Suprapubic skin (tissue), 3 donors: ENCODE data around the gene ALDH1L1.

Source experiments
- POLR2AphosphoS5 ChIP-seq, 3 donors: sonication (generic); formaldehyde crosslinking; IDR thresholded peaks; one replicate each; pipeline ENCODE4 v1.6.1; 2017; ENCODE audit warnings: antibody characterized with exemption in 3 of 3
- TF ChIP-seq, protein P1 (sequence below), 2 donors: fragments of 200-600 bp in 1 of 2; fragments of 450-650 bp in 1 of 2; sonication (generic) in 1 of 2; IDR thresholded peaks; one replicate each; pipeline ENCODE4 v1.5.1; 2016 to 2019; ENCODE audit warnings: antibody characterized with exemption in 2 of 2, mild to moderate bottlenecking in 1 of 2, moderate library complexity in 1 of 2

DNA sequence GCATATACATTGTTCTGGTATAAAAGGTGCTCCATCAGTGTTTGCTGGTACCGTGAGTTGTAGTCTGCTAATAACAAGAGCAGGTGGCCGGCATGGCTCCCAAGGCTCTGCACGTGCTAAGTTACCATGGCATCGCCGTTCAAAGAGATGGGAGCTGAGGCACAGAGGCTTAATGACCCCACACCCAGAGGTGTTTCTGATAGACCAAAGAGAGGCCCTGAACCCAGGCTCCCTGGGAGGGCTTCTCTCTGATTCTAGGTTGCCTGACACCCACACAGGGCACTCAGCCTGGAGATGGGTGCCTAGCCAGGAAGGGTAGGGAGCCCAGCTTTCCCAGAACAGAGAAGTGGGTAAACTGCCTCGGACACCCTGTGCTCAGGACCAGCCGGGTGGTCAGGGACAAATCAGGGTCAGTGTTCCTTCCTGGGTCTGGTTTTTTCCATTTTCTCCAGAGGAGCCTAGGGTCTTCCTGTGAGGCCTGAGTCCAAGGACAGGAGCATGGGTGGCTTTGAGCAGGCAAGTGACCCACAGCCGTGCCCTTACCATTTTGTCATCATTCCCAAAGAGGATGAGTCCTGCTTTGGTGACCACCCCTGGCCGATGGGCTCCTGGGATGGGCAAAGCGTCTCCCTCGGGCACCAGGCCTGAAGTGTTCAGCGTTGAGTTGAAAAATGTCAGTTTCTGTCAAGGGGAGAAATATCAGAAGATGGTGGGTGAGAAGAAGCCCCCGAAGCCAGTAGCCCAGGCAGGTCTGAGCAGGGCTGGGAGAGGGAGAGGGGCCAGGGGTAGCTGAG lies 27.3 kb downstream of the ALDH1L1 start:
- TF ChIP-seq, protein P1, sequence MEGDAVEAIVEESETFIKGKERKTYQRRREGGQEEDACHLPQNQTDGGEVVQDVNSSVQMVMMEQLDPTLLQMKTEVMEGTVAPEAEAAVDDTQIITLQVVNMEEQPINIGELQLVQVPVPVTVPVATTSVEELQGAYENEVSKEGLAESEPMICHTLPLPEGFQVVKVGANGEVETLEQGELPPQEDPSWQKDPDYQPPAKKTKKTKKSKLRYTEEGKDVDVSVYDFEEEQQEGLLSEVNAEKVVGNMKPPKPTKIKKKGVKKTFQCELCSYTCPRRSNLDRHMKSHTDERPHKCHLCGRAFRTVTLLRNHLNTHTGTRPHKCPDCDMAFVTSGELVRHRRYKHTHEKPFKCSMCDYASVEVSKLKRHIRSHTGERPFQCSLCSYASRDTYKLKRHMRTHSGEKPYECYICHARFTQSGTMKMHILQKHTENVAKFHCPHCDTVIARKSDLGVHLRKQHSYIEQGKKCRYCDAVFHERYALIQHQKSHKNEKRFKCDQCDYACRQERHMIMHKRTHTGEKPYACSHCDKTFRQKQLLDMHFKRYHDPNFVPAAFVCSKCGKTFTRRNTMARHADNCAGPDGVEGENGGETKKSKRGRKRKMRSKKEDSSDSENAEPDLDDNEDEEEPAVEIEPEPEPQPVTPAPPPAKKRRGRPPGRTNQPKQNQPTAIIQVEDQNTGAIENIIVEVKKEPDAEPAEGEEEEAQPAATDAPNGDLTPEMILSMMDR (IDR thresholded peaks at IDR 0.05) = no peak
- TF ChIP-seq POLR2AphosphoS5 (IDR thresholded peaks at IDR 0.05) = no peak
